Right ventricle myocardium superior (tissue), 1 donor: ENCODE measurements around the gene HHAT. TPM values are rescaled to one million over a fixed set of nuclear protein-coding genes. Genes with fewer than 3 reads are reported as not detected.

ENCODE experiments used
- ATAC-seq: fragments of 200-7000 bp; cut with Tn5 transposase; one replicate; pipeline ENCODE4 v1.9.1; 2020; ENCODE audit warnings: mild to moderate bottlenecking; ENCODE audit not compliant: poor library complexity
- DNase-seq: peaks from one replicate; pipeline ENCODE4 v3.0.0-alpha.2; 2020
- intact Hi-C: fragments of 100-400 bp; cut with DNase I; formaldehyde crosslinking; loops from one replicate; pipeline ENCODE4 v1.11.2; 2022
- long read RNA-seq: library from polyadenylated mRNA; unstranded; transcript quantifications from one replicate; pipeline ENCODE4 v2.0.0, GENCODE V29; 2021
- total RNA-seq: library from RNA; stranded (reverse); fragmentation: NEBNext Ultra II Directional; extraction: Animal tissue kit (Norgen Biotek cat#: 25700); gene quantifications from one replicate; pipeline ENCODE4 v1.2.1, GENCODE V29; 2021
- donor health status: DM: no; HTN: yes; CAD: no; lungs with severe emphysema.

Gene HHAT
- 1.5 TPM for total RNA-seq
- long read RNA-seq, partial matches to known transcripts: 0 of 4 reads
- long read RNA-seq, other reads (novel, unspliced or antisense): 2 of 4 reads

GRCh38 chr1:210328746-210329503 is at the start of gene HHAT:
HHAT (plus strand) TSS chr1:210328902; CDS start chr1:210348976, 20,074 bp downstream.
- peak; percentile 96 for ATAC-seq
- peak; percentile 93 for DNase-seq
- intact Hi-C loops: no loop called here

GRCh38 chr1:210280221-210280620 is 48.5 kb upstream of the HHAT start:
- ATAC-seq (no peak), DNase-seq (no peak)
- intact Hi-C loops: no loop called here

- intact Hi-C loops: no loop called here
Observed at GRCh38 chr1:210288116-210288515, 40.6 kb upstream of the HHAT start.

GRCh38 chr1:210289248-210289647 is 39.5 kb upstream of the HHAT start:
- intact Hi-C loops: no loop called here
- DNase-seq: no peak
- ATAC-seq: no peak

More at GRCh38 chr1:210288116-210288515, 40.6 kb upstream of the HHAT start:
- no peak for DNase-seq
- ATAC-seq: no peak

GRCh38 chr1:210291081-210291764 is 37.5 kb upstream of the HHAT start:
- ATAC-seq: no peak
- DNase-seq: no peak
- intact Hi-C loops: no loop called here

- intact Hi-C loops: no loop called here
- ATAC-seq (peak; percentile 19), DNase-seq (no peak)
Observed at GRCh38 chr1:210291786-210292230, 36.9 kb upstream of the HHAT start.

- peak; percentile 70 for DNase-seq
- ATAC-seq: peak; percentile 72
- intact Hi-C loops: no loop called here
Observed at GRCh38 chr1:210292231-210292871, 36.4 kb upstream of the HHAT start.

GRCh38 chr1:210293171-210293607 is 35.5 kb upstream of the HHAT start:
- ATAC-seq: peak; percentile 70
- intact Hi-C loops: no loop called here

GRCh38 chr1:210294999-210295745 is 33.5 kb upstream of the HHAT start:
- intact Hi-C loops: no loop called here
- ATAC-seq (peak; percentile 60), DNase-seq (peak; percentile 79)

More at GRCh38 chr1:210293171-210293607, 35.5 kb upstream of the HHAT start:
- peak; percentile 83 for DNase-seq

GRCh38 chr1:210296682-210297081 is 32.0 kb upstream of the HHAT start:
- intact Hi-C loops: no loop called here
- DNase-seq (no peak), ATAC-seq (no peak)

- intact Hi-C loops: no loop called here
- ATAC-seq: no peak
- no peak for DNase-seq
Observed at GRCh38 chr1:210298296-210298695, 30.4 kb upstream of the HHAT start.

- no peak for ATAC-seq
- DNase-seq: no peak
- intact Hi-C loops: no loop called here
Observed at GRCh38 chr1:210298936-210299335, 29.8 kb upstream of the HHAT start.

GRCh38 chr1:210299501-210299900 is 29.2 kb upstream of the HHAT start:
- intact Hi-C loops: no loop called here
- DNase-seq: no peak
- no peak for ATAC-seq

GRCh38 chr1:210300923-210301614 is 27.6 kb upstream of the HHAT start:
- peak; percentile 8 for ATAC-seq
- no peak for DNase-seq
- intact Hi-C loops: no loop called here

- DNase-seq: no peak
- intact Hi-C loops: no loop called here
Observed at GRCh38 chr1:210301615-210302000, 27.1 kb upstream of the HHAT start.

GRCh38 chr1:210302501-210302900 is 26.2 kb upstream of the HHAT start:
- intact Hi-C loops: no loop called here
- peak; percentile 69 for DNase-seq
- peak; percentile 94 for ATAC-seq

More at GRCh38 chr1:210301615-210302000, 27.1 kb upstream of the HHAT start:
- peak; percentile 59 for ATAC-seq

- ATAC-seq (no peak), DNase-seq (no peak)
- intact Hi-C loops: no loop called here
Observed at GRCh38 chr1:210303391-210303790, 25.3 kb upstream of the HHAT start.

GRCh38 chr1:210310562-210311153 is 18.0 kb upstream of the HHAT start:
- ATAC-seq (no peak), DNase-seq (no peak)
- intact Hi-C loops: loop anchor here (2.0 kb wide), 1 partner anchor 168 kb away; no protein-coding TSS in a partner anchor
